Activated CD8-positive, alpha-beta memory T cell treated with anti-CD3 and anti-CD28 coated beads, Interleukin-2, amount 50 U/mL, for 1 hour (primary cell): ENCODE data around the gene MCOLN2.
"Not testable (repeated sequence)": the region's sequence is repeated elsewhere in the genome, so short reads cannot be mapped to it uniquely, and the experiment has no call there.

Experiments used
- DNase-seq: peaks from one replicate; pipeline ENCODE4 v3.0.0-alpha.2; 2020; ENCODE audit errors: extremely low read depth

Gene MCOLN2

GRCh38 chr1:84941843-84942242, 55.1 kb downstream of the MCOLN2 start:
- DNase-seq = no peak

GRCh38 chr1:84940481-84940880, 56.4 kb downstream of the MCOLN2 start:
- DNase-seq = no peak

- DNase-seq = no peak
Observed at GRCh38 chr1:84939761-84940160, 57.2 kb downstream of the MCOLN2 start.

GRCh38 chr1:84939151-84939550, 57.8 kb downstream of the MCOLN2 start:
- DNase-seq = no peak

GRCh38 chr1:84936116-84936810, 60.6 kb downstream of the MCOLN2 start:
- DNase-seq = no peak

GRCh38 chr1:84933011-84933611, 63.8 kb downstream of the MCOLN2 start:
- DNase-seq = no peak

- DNase-seq = no peak
Observed at GRCh38 chr1:84930831-84931230, 66.1 kb downstream of the MCOLN2 start.

- DNase-seq = no peak
Observed at GRCh38 chr1:84930329-84930728, 66.6 kb downstream of the MCOLN2 start.

- no peak for DNase-seq
Observed at GRCh38 chr1:84929581-84929980, 67.3 kb downstream of the MCOLN2 start.

GRCh38 chr1:84928979-84929378, 67.9 kb downstream of the MCOLN2 start:
- DNase-seq = no peak

- no peak for DNase-seq
Observed at GRCh38 chr1:84923317-84923716, 73.6 kb downstream of the MCOLN2 start.

GRCh38 chr1:84920159-84920558, 76.8 kb downstream of the MCOLN2 start:
- no peak for DNase-seq

GRCh38 chr1:84919461-84919970, 77.4 kb downstream of the MCOLN2 start:
- no peak for DNase-seq

GRCh38 chr1:84918726-84919336, 78.1 kb downstream of the MCOLN2 start:
- DNase-seq = no peak

- no peak for DNase-seq
Observed at GRCh38 chr1:84916897-84917296, 80.0 kb downstream of the MCOLN2 start.

GRCh38 chr1:84913555-84913892, 83.4 kb downstream of the MCOLN2 start:
- no peak for DNase-seq

GRCh38 chr1:84912726-84913554, 84.0 kb downstream of the MCOLN2 start:
- no peak for DNase-seq

GRCh38 chr1:84908746-84909464, 88.0 kb downstream of the MCOLN2 start:
- not testable (repeated sequence) for DNase-seq

- DNase-seq = no peak
Observed at GRCh38 chr1:84907095-84907827, 89.7 kb downstream of the MCOLN2 start.

- DNase-seq = not testable (repeated sequence)
Observed at GRCh38 chr1:84902727-84903126, 94.2 kb downstream of the MCOLN2 start.

- no peak for DNase-seq
Observed at GRCh38 chr1:84899969-84900368, 96.9 kb downstream of the MCOLN2 start.
